ENCODE measurements around the gene GRK1.

- no peak for TF ChIP-seq ZNF274 (IDR thresholded peaks at IDR 0.05; ENCODE audit: low read depth, low read length)
- TF ChIP-seq YY1 (IDR thresholded peaks at IDR 0.05; ENCODE audit: insufficient read depth, insufficient read length): no peak
These were observed 11.5 kb upstream of the GRK1 start for GRCh38 chr13:113655346-113656002.
